Fibroblast of lung (primary cell): Measurements from ENCODE around the gene NKD1.

Experiments used
- EZH2 ChIP-seq: IDR thresholded peaks from 2 replicates; pipeline ENCODE4 v1.5.1; 2012; ENCODE audit warnings: low read length, control low read depth, mild to moderate bottlenecking; ENCODE audit errors: missing control alignments
- TF ChIP-seq, protein P1 (sequence below), 2 donors: IDR thresholded peaks in 1 of 2; conservative IDR thresholded peaks in 1 of 2; 1 replicate in 1 of 2; 2 replicates in 1 of 2; pipeline ENCODE4 v1.5.1; 2011 to 2012; ENCODE audit warnings: low read length in 2 of 2, control low read depth in 1 of 2, inconsistent platforms in 1 of 2, low read depth in 1 of 2, mild to moderate bottlenecking in 1 of 2

GRCh38 chr16:50605733-50606430 is 57.7 kb downstream of the NKD1 start:
- TF ChIP-seq, protein P1, sequence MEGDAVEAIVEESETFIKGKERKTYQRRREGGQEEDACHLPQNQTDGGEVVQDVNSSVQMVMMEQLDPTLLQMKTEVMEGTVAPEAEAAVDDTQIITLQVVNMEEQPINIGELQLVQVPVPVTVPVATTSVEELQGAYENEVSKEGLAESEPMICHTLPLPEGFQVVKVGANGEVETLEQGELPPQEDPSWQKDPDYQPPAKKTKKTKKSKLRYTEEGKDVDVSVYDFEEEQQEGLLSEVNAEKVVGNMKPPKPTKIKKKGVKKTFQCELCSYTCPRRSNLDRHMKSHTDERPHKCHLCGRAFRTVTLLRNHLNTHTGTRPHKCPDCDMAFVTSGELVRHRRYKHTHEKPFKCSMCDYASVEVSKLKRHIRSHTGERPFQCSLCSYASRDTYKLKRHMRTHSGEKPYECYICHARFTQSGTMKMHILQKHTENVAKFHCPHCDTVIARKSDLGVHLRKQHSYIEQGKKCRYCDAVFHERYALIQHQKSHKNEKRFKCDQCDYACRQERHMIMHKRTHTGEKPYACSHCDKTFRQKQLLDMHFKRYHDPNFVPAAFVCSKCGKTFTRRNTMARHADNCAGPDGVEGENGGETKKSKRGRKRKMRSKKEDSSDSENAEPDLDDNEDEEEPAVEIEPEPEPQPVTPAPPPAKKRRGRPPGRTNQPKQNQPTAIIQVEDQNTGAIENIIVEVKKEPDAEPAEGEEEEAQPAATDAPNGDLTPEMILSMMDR (conservative IDR thresholded peaks at IDR 0.05 in 1 of 2, IDR thresholded peaks at IDR 0.05 in 1 of 2; ENCODE audit: low read depth in 1 of 2, low read length in 2 of 2): no peak
- no peak for TF ChIP-seq EZH2
